Measurements from ENCODE around the gene HMGN1.

GRCh38 chr21:39312112-39313041, 36.5 kb downstream of the HMGN1 start:
- TF ChIP-seq CTCF (IDR thresholded peaks at IDR 0.05) = no peak
- TF ChIP-seq POLR2A (IDR thresholded peaks at IDR 0.05) = peak in 1 of 2 donors; percentile 51

Data from adrenal gland (tissue), 5 donors.